Liver (tissue), 9 donors: ENCODE measurements around the gene SYNPO2. TPM values are rescaled to one million over a fixed set of nuclear protein-coding genes. Genes with fewer than 3 reads are reported as not detected.
"Not testable (repeated sequence)": the region's sequence is repeated elsewhere in the genome, so short reads cannot be mapped to it uniquely, and the experiment has no call there.

Experiments
- DNase-seq: peaks from one replicate; pipeline ENCODE4 v3.0.0-alpha.2; 2017; ENCODE audit warnings: low spot score
- H3K27ac ChIP-seq, 2 donors: one replicate each; pipeline ENCODE4 v1.7.0; 2013; ENCODE audit warnings: inconsistent platforms in 2 of 2, low read length in 2 of 2, control low read depth in 1 of 2, low read depth in 1 of 2, mild to moderate bottlenecking in 1 of 2
- H3K27me3 ChIP-seq, 4 donors: one replicate each; pipeline versions ENCODE4 v1.6.1 to v1.7.0; 2013; ENCODE audit warnings: low read length in 3 of 4, inconsistent platforms in 1 of 4, mild to moderate bottlenecking in 1 of 4, moderate library complexity in 1 of 4; ENCODE audit not compliant: control insufficient read depth in 4 of 4, insufficient read depth in 4 of 4
- H3K36me3 ChIP-seq, 4 donors: one replicate each; pipeline versions ENCODE4 v1.6.1 to v1.7.0; 2013; ENCODE audit warnings: low read length in 3 of 4, mild to moderate bottlenecking in 3 of 4, low read depth in 1 of 4, moderate library complexity in 1 of 4; ENCODE audit not compliant: control insufficient read depth in 4 of 4, insufficient read depth in 3 of 4
- H3K4me1 ChIP-seq, 4 donors: one replicate each; pipeline versions ENCODE4 v1.6.1 to v1.7.0; 2013; ENCODE audit warnings: low read length in 3 of 4, mild to moderate bottlenecking in 3 of 4, moderate library complexity in 1 of 4; ENCODE audit not compliant: control insufficient read depth in 4 of 4, insufficient read depth in 4 of 4
- H3K4me3 ChIP-seq, 3 donors: one replicate each; pipeline versions ENCODE4 v1.6.1 to v1.7.0; 2013; ENCODE audit warnings: low read length in 3 of 3, control low read depth in 1 of 3, low read depth in 1 of 3, mild to moderate bottlenecking in 1 of 3
- H3K9ac ChIP-seq, 2 donors: one replicate each; pipeline ENCODE4 v1.7.0; 2013; ENCODE audit warnings: low read length in 2 of 2, mild to moderate bottlenecking in 2 of 2, moderate library complexity in 2 of 2, control low read depth in 1 of 2, low read depth in 1 of 2
- H3K9me3 ChIP-seq, 4 donors: one replicate each; pipeline versions ENCODE4 v1.6.1 to v1.7.0; 2013; ENCODE audit warnings: low read length in 3 of 4; ENCODE audit not compliant: control insufficient read depth in 4 of 4
- ATF3 ChIP-seq: IDR thresholded peaks from 2 replicates; pipeline ENCODE4 v1.6.1; 2016; ENCODE audit warnings: antibody characterized with exemption
- CTCF ChIP-seq: fragments of 150-350 bp; IDR thresholded peaks from 2 replicates; pipeline ENCODE4 v1.5.1; 2017; ENCODE audit warnings: improper control_type of control experiment, low read depth, low read length; ENCODE audit not compliant: missing input control
- EGR1 ChIP-seq, 2 donors: IDR thresholded peaks; 2 replicates each; pipeline ENCODE4 v1.6.1; 2016 to 2018; ENCODE audit warnings: antibody characterized with exemption in 2 of 2, low read depth in 2 of 2
- FOXA1 ChIP-seq: IDR thresholded peaks from 2 replicates; pipeline ENCODE4 v1.6.1; 2016; ENCODE audit warnings: antibody characterized with exemption
- FOXA2 ChIP-seq: IDR thresholded peaks from 2 replicates; pipeline ENCODE4 v1.6.1; 2016; ENCODE audit warnings: antibody characterized with exemption
- GABPA ChIP-seq, 2 donors: IDR thresholded peaks in 1 of 2; conservative IDR thresholded peaks in 1 of 2; 2 replicates each; pipeline ENCODE4 v1.6.1; 2016; ENCODE audit warnings: antibody characterized with exemption in 2 of 2, mild to moderate bottlenecking in 1 of 2, moderate library complexity in 1 of 2
- HNF4A ChIP-seq, 2 donors: conservative IDR thresholded peaks; 2 replicates each; pipeline ENCODE4 v1.6.1; 2016; ENCODE audit warnings: antibody characterized with exemption in 2 of 2, mild to moderate bottlenecking in 2 of 2
- HNF4G ChIP-seq: IDR thresholded peaks from 2 replicates; pipeline ENCODE4 v1.6.1; 2016; ENCODE audit warnings: antibody characterized with exemption
- JUND ChIP-seq, 2 donors: IDR thresholded peaks; 2 replicates each; pipeline ENCODE4 v1.6.1; 2016; ENCODE audit warnings: antibody characterized with exemption in 2 of 2
- MAX ChIP-seq: IDR thresholded peaks from 2 replicates; pipeline ENCODE4 v1.6.1; 2016; ENCODE audit warnings: antibody characterized with exemption
- NR2F2 ChIP-seq: IDR thresholded peaks from 2 replicates; pipeline ENCODE4 v1.6.1; 2016; ENCODE audit warnings: antibody characterized with exemption
- RAD21 ChIP-seq, 2 donors: IDR thresholded peaks; 2 replicates each; pipeline ENCODE4 v1.6.1; 2016; ENCODE audit warnings: antibody characterized with exemption in 2 of 2, mild to moderate bottlenecking in 2 of 2
- SP1 ChIP-seq: IDR thresholded peaks from 2 replicates; pipeline ENCODE4 v1.6.1; 2018; ENCODE audit warnings: antibody characterized with exemption, mild to moderate bottlenecking
- TAF1 ChIP-seq: conservative IDR thresholded peaks from 2 replicates; pipeline ENCODE4 v1.6.1; 2016; ENCODE audit warnings: antibody characterized with exemption, mild to moderate bottlenecking
- YY1 ChIP-seq: IDR thresholded peaks from 2 replicates; pipeline ENCODE4 v1.6.1; 2016; ENCODE audit warnings: antibody characterized with exemption, mild to moderate bottlenecking
- ZBTB33 ChIP-seq: IDR thresholded peaks from 2 replicates; pipeline ENCODE4 v1.6.1; 2016; ENCODE audit warnings: antibody characterized with exemption
- WGBS: extraction: QIAGEN DNeasy Blood & Tissue Kit; methylation state at CpG from one replicate; pipeline ENCODE4 v1.1.7; 2013; 5-methylcytosine and 5-hydroxymethylcytosine counted together
- polyA plus RNA-seq, 2 donors: library from polyadenylated mRNA; stranded (reverse) in 1 of 2; unstranded in 1 of 2; fragments of 200-250 nt in 1 of 2; fragments of >200 nt in 1 of 2; fragmentation: Nextera tagmentation in 1 of 2; extraction: Ambion mirVana in 1 of 2; gene quantifications; one replicate each; pipeline versions ENCODE4 v1.2.1 to v1.2.3, GENCODE V29; 2013 to 2015
- total RNA-seq, 2 donors: library from RNA; depleted of rRNA; stranded (reverse); fragments of >200 nt; gene quantifications; one replicate each; pipeline ENCODE4 v1.2.3, GENCODE V29; 2014
- donor health status: healthy.
- donor health status: healthy.
- donor health status: healthy.
- donor health status: healthy.
- donor health status: healthy.

SYNPO2 gene
- total and polyA plus RNA-seq, 4 donors, result 2.4 to 10.9 (median 3.4) TPM

GRCh38 chr4:119005928-119006460, 117.3 kb downstream of the SYNPO2 start:
- H3K27ac ChIP-seq, result no peak overlapping the region
- TF ChIP-seq HNF4A (conservative IDR thresholded peaks at IDR 0.05), result no peak
- TF ChIP-seq JUND (IDR thresholded peaks at IDR 0.05), result no peak
- no peak for TF ChIP-seq TAF1
- no peak for TF ChIP-seq SP1
- TF ChIP-seq HNF4G, result no peak
- no peak for TF ChIP-seq FOXA2
- TF ChIP-seq GABPA (IDR thresholded peaks at IDR 0.05 in 1 of 2, conservative IDR thresholded peaks at IDR 0.05 in 1 of 2), result no peak
- TF ChIP-seq RAD21 (IDR thresholded peaks at IDR 0.05), result no peak
- TF ChIP-seq YY1, result no peak
- no peak for TF ChIP-seq CTCF
- no peak for TF ChIP-seq FOXA1
- TF ChIP-seq ZBTB33, result no peak
- no peak for TF ChIP-seq MAX
- no peak for TF ChIP-seq ATF3
- no peak for TF ChIP-seq EGR1 (IDR thresholded peaks at IDR 0.05; ENCODE audit: low read depth in 2 of 2)
- TF ChIP-seq NR2F2, result no peak
- H3K9ac ChIP-seq, result no peak overlapping the region
- no peaks in the 10 kb centered on the region for H3K9me3 ChIP-seq
- no peaks in the 10 kb centered on the region for H3K36me3 ChIP-seq
- no peak for DNase-seq
- no peaks in the 10 kb centered on the region for H3K27me3 ChIP-seq
- H3K4me1 ChIP-seq, result no peaks in the 10 kb centered on the region
- WGBS, result 83% methylated on average over 2 of the region's 2 CpGs
- H3K4me3 ChIP-seq, result no peak overlapping the region

GRCh38 chr4:119008761-119009160, 120.1 kb downstream of the SYNPO2 start:
- Histone ChIP-seq H3K36me3 (no peaks in the 10 kb centered on the region), H3K4me3 (no peak overlapping the region), H3K27me3 (no peaks in the 10 kb centered on the region), H3K9ac (no peak overlapping the region), H3K27ac (no peak overlapping the region), H3K4me1 (no peaks in the 10 kb centered on the region), H3K9me3 (no peaks in the 10 kb centered on the region)
- no peak for TF ChIP-seq FOXA2
- TF ChIP-seq MAX, result no peak
- no peak for TF ChIP-seq GABPA (IDR thresholded peaks at IDR 0.05 in 1 of 2, conservative IDR thresholded peaks at IDR 0.05 in 1 of 2)
- no peak for TF ChIP-seq RAD21 (IDR thresholded peaks at IDR 0.05)
- no peak for DNase-seq
- WGBS, result 53% methylated on average over 2 of the region's 2 CpGs

- not testable (repeated sequence) for H3K4me3 ChIP-seq, DNase-seq, H3K27ac ChIP-seq, H3K9ac ChIP-seq, H3K4me1 ChIP-seq, H3K9me3 ChIP-seq, H3K36me3 ChIP-seq, H3K27me3 ChIP-seq
- WGBS, result 82% methylated on average over 2 of the region's 2 CpGs
Observed at GRCh38 chr4:119010221-119010620, 121.6 kb downstream of the SYNPO2 start.
